Ovary (tissue), 9 donors: ENCODE results near the gene GPD1L. TPM values are rescaled to one million over a fixed set of nuclear protein-coding genes. Genes with fewer than 3 reads are reported as not detected.
"Not testable (repeated sequence)": the region's sequence is repeated elsewhere in the genome, so short reads cannot be mapped to it uniquely, and the experiment has no call there.

Experiments used
- DNase-seq, 5 donors: peaks; one replicate each; pipeline ENCODE4 v3.0.0-alpha.2; 2019 to 2020
- H3K27ac ChIP-seq, 2 donors: fragments of 200-600 bp; one replicate each; pipeline versions ENCODE4 v1.5.1 to v1.8.0; 2019 to 2022
- H3K27me3 ChIP-seq: fragments of 200-600 bp; one replicate; pipeline ENCODE4 v1.8.0; 2022
- H3K36me3 ChIP-seq: fragments of 200-600 bp; sonication (generic); one replicate; pipeline ENCODE4 v1.5.1; 2019
- H3K4me1 ChIP-seq: one replicate; pipeline ENCODE4 v1.8.1; 2013; ENCODE audit warnings: mild to moderate bottlenecking, moderate library complexity; ENCODE audit not compliant: insufficient read depth
- H3K4me3 ChIP-seq: fragments of 200-600 bp; sonication (generic); one replicate; pipeline ENCODE4 v1.5.1; 2017
- H3K9me3 ChIP-seq, 2 donors: fragments of 200-600 bp in 1 of 2; sonication (generic) in 1 of 2; one replicate each; pipeline versions ENCODE4 v1.5.1 to v1.8.1; 2013 to 2019; ENCODE audit warnings: mild to moderate bottlenecking in 1 of 2, moderate library complexity in 1 of 2
- EP300 ChIP-seq: sonication (generic); formaldehyde crosslinking; IDR thresholded peaks from one replicate; pipeline ENCODE4 v1.6.1; 2017; ENCODE audit warnings: antibody characterized with exemption
- POLR2A ChIP-seq: fragments of 450-650 bp; IDR thresholded peaks from one replicate; pipeline ENCODE4 v1.6.1; 2017; ENCODE audit warnings: antibody characterized with exemption, mild to moderate bottlenecking, moderate library complexity
- WGBS, 3 donors: extraction: QIAGEN DNeasy Blood & Tissue Kit in 1 of 3; methylation state at CpG; one replicate each; pipeline versions ENCODE4 v1.1.5 to v1.1.7; 2013 to 2017; 5-methylcytosine and 5-hydroxymethylcytosine counted together
- intact Hi-C, 4 donors: fragments of 100-400 bp; cut with DNase I; formaldehyde crosslinking; loops; one replicate each; pipeline versions ENCODE4 v1.11.0 to v1.15.1; 2022 to 2023
- polyA plus RNA-seq, 2 donors: library from polyadenylated mRNA; stranded (reverse); fragments of 200-250 nt in 1 of 2; fragments of 350-450 nt in 1 of 2; fragmentation: Illumina TruSeq in 1 of 2; extraction: RNeasy Lipid Tissue Mini Kit (QIAGEN cat#74804) in 1 of 2; gene quantifications; one replicate each; pipeline ENCODE4 v1.2.3, GENCODE V29; 2013 to 2014
- total RNA-seq, 7 donors: library from RNA; depleted of rRNA in 2 of 7; stranded (reverse); fragments of >200 nt in 2 of 7; fragmentation: NEBNext Ultra II Directional in 3 of 7; extraction: Animal tissue kit (Norgen Biotek cat#: 25700) in 3 of 7; gene quantifications; one replicate each; pipeline versions ENCODE4 v1.1.0 to v1.2.4, GENCODE V29; 2016 to 2023
- TF ChIP-seq, protein P1 (sequence below), 3 donors: fragments of 450-650 bp in 2 of 3; fragments of 200-600 bp in 1 of 3; IDR thresholded peaks; one replicate each; pipeline versions ENCODE4 v1.5.1 to v1.8.0; 2016 to 2022; ENCODE audit warnings: antibody characterized with exemption in 3 of 3, mild to moderate bottlenecking in 1 of 3
- donor health status: DM: no; HTN: no; CAD: no; lungs with moderate emphysema.
- donor health status: DM: no; HTN: no; CAD: no.
- donor health status: Bipolar disorder and iron deficiency.
- donor health status: DM: yes; HTN: yes; CAD: no.
- donor health status: DM: no; HTN: no; CAD: no.
- donor health status: DM: yes; HTN: yes; CAD: no.

Gene GPD1L
- total and polyA plus RNA-seq, 9 donors = 14.4 to 38.4 (median 29.4) TPM

DNA sequence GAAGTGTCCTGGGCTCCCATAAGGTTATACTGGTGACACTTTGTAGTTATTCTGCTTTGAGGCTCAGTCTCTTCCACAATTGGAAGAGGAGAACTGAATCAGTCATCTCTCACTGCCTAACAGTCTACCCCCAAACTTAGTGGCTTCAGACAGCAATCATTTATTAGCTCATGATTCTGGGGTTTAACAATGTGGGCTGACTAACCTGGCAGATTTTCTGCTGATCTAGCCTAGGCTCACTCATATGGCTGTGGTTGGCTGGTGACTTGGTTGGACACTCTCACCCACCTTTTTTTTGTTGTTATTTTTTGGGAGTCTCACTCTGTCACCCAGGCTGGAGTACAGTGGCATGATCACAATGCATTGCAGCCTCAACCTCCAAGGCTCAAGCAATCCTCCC lies 7.1 kb downstream of the GPD1L start:
- no peak overlapping the region for H3K27ac ChIP-seq
- H3K4me1 ChIP-seq = peaks cover 10% of the 10 kb centered on the region
- DNase-seq = no peak
- no peaks in the 10 kb centered on the region for H3K27me3 ChIP-seq
- no peaks in the 10 kb centered on the region for H3K36me3 ChIP-seq
- H3K9me3 ChIP-seq = no peaks in the 10 kb centered on the region
- H3K4me3 ChIP-seq = no peak overlapping the region
- intact Hi-C loops = no loop called here
- TF ChIP-seq, protein P1, sequence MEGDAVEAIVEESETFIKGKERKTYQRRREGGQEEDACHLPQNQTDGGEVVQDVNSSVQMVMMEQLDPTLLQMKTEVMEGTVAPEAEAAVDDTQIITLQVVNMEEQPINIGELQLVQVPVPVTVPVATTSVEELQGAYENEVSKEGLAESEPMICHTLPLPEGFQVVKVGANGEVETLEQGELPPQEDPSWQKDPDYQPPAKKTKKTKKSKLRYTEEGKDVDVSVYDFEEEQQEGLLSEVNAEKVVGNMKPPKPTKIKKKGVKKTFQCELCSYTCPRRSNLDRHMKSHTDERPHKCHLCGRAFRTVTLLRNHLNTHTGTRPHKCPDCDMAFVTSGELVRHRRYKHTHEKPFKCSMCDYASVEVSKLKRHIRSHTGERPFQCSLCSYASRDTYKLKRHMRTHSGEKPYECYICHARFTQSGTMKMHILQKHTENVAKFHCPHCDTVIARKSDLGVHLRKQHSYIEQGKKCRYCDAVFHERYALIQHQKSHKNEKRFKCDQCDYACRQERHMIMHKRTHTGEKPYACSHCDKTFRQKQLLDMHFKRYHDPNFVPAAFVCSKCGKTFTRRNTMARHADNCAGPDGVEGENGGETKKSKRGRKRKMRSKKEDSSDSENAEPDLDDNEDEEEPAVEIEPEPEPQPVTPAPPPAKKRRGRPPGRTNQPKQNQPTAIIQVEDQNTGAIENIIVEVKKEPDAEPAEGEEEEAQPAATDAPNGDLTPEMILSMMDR (IDR thresholded peaks at IDR 0.05) = no peak
- no peak for TF ChIP-seq EP300

GRCh38 chr3:32113981-32114545 lies 7.6 kb downstream of the GPD1L start:
- DNase-seq = no peak
- H3K27me3 ChIP-seq = no peaks in the 10 kb centered on the region
- intact Hi-C loops = no loop called here
- 92 to 98% (median 95%) methylated on average over 3 of the region's 3 CpGs for WGBS, 3 donors
- no peaks in the 10 kb centered on the region for H3K9me3 ChIP-seq
- peaks cover 9% of the 10 kb centered on the region for H3K4me1 ChIP-seq
- H3K4me3 ChIP-seq = no peak overlapping the region
- TF ChIP-seq, protein P1 (IDR thresholded peaks at IDR 0.05) = no peak
- no peak for TF ChIP-seq EP300
- no peak for TF ChIP-seq POLR2A
- no peaks in the 10 kb centered on the region for H3K36me3 ChIP-seq
- H3K27ac ChIP-seq = no peak overlapping the region

GRCh38 chr3:32114546-32115386 lies 8.3 kb downstream of the GPD1L start:
- H3K36me3 ChIP-seq, H3K27ac ChIP-seq, H3K27me3 ChIP-seq, H3K4me1 ChIP-seq, intact Hi-C loops, H3K9me3 ChIP-seq, DNase-seq, H3K4me3 ChIP-seq: not testable (repeated sequence)
- WGBS, 3 donors = 91 to 96% (median 93%) methylated on average over 19 of the region's 19 CpGs

DNA sequence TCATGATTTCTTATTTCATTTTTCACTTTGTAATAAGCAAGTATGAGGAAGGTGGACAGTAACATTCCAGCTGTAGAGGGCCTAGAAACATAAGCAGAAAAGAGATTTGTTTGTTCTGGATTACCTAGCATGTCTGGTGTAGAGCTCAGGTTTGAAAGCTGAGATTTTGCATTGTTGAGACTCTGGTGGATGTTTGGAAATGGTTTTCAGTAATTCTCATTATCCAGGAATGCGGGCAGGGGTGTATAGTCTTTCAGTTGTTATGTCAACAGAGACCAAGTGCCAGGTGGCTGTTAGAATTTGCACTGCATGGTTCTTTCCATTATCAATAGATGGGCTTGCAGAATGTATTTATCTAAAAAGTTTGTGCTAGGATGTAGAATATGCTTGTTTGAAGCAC lies 10.9 kb downstream of the GPD1L start:
- no peak overlapping the region for H3K27ac ChIP-seq
- TF ChIP-seq POLR2A = no peak
- no peak for TF ChIP-seq EP300
- TF ChIP-seq, protein P1 (IDR thresholded peaks at IDR 0.05) = no peak
- no peak for DNase-seq
- H3K4me1 ChIP-seq = peaks cover 2% of the 10 kb centered on the region
- intact Hi-C loops = no loop called here
- H3K9me3 ChIP-seq = no peaks in the 10 kb centered on the region
- H3K36me3 ChIP-seq = no peaks in the 10 kb centered on the region
- WGBS, 3 donors = 36 to 50% (median 47%) methylated on average over 1 of the region's 1 CpG
- H3K4me3 ChIP-seq = no peak overlapping the region
- H3K27me3 ChIP-seq = no peaks in the 10 kb centered on the region

- Histone ChIP-seq H3K27me3 (no peaks in the 10 kb centered on the region), H3K4me3 (no peak overlapping the region), H3K9me3 (no peaks in the 10 kb centered on the region), H3K4me1 (peaks cover 2% of the 10 kb centered on the region), H3K27ac (no peak overlapping the region), H3K36me3 (no peaks in the 10 kb centered on the region)
- DNase-seq = no peak
- 95 to 99% (median 98%) methylated on average over 2 of the region's 2 CpGs for WGBS, 3 donors
- intact Hi-C loops = no loop called here
- TF ChIP-seq, protein P1 (IDR thresholded peaks at IDR 0.05) = no peak
- no peak for TF ChIP-seq POLR2A
Observed at GRCh38 chr3:32118215-32118614, 11.8 kb downstream of the GPD1L start.
